ENCODE measurements around the gene CDK14. TPM values are rescaled to one million over a fixed set of nuclear protein-coding genes. Genes with fewer than 3 reads are reported as not detected.

Gene CDK14
- total and polyA plus RNA-seq, 2 donors (not counting 3 experiments of a cell fraction or from before 2014, with no cell fraction given), result 5.5 to 34.2 TPM

GRCh38 chr7:91112902-91113341 is 516.8 kb downstream of the CDK14 start:
- H3K79me2 ChIP-seq (ENCODE audit: control insufficient read depth, insufficient read depth, low read length), result no peaks in the 10 kb centered on the region
- POLR2A ChIA-PET, result no interaction called here
- H3K27me3 ChIP-seq (ENCODE audit: control insufficient read depth in 2 of 2, insufficient read depth in 2 of 2, low read length in 2 of 2), result no peaks in the 10 kb centered on the region
- H3K36me3 ChIP-seq (ENCODE audit: control insufficient read depth in 2 of 2, extremely low read depth in 1 of 2, insufficient read depth in 2 of 2, low read length in 2 of 2), result no peaks in the 10 kb centered on the region
- H3K27ac ChIP-seq (ENCODE audit: insufficient read depth, low read depth, low read length), result no peak overlapping the region
- no peak for FAIRE-seq
- TF ChIP-seq POLR2A (IDR thresholded peaks at IDR 0.05; ENCODE audit: low read depth, low read length) (no peak), MYC (IDR thresholded peaks at IDR 0.05; ENCODE audit: low read depth, low read length) (no peak), CTCF (IDR thresholded peaks at IDR 0.05; ENCODE audit: extremely low read depth in 1 of 2, insufficient read depth in 1 of 2, low read depth in 1 of 2, low read length in 2 of 2) (no peak), GATA2 (IDR thresholded peaks at IDR 0.05; ENCODE audit: insufficient read depth, insufficient read length, low read depth, low read length) (no peak), POLR2AphosphoS5 (IDR thresholded peaks at IDR 0.05; ENCODE audit: insufficient read depth, low read depth, low read length) (no peak), JUN (IDR thresholded peaks at IDR 0.05; ENCODE audit: borderline replicate concordance, insufficient read depth, insufficient read length, low read depth) (no peak), FOS (IDR thresholded peaks at IDR 0.05; ENCODE audit: borderline replicate concordance, insufficient read depth, low read length) (no peak), MAX (IDR thresholded peaks at IDR 0.05; ENCODE audit: insufficient read depth, insufficient read length) (no peak), EZH2 (IDR thresholded peaks at IDR 0.05; ENCODE audit: borderline replicate concordance, low read depth, low read length, severe bottlenecking) (no peak)
- H3K9me3 ChIP-seq (replicated peaks; ENCODE audit: control insufficient read depth, insufficient read depth, low read length), result no peaks in the 10 kb centered on the region
- no peak overlapping the region for H3K4me2 ChIP-seq (ENCODE audit: insufficient read depth, low read length)
- no peaks in the 10 kb centered on the region for H4K20me1 ChIP-seq (replicated peaks; ENCODE audit: control insufficient read depth, extremely low read depth, insufficient read depth, low read length)
- H3K9ac ChIP-seq (replicated peaks; ENCODE audit: extremely low read depth, insufficient read depth, low read length), result no peak overlapping the region
- H2AFZ ChIP-seq (ENCODE audit: low read depth, low read length), result no peak overlapping the region
- no TSS peak for BruUV-seq (replicated peaks)
- H3K9me1 ChIP-seq (replicated peaks; ENCODE audit: control insufficient read depth, extremely low read depth, insufficient read depth, low read length), result no peaks in the 10 kb centered on the region
- no peak for DNase-seq (ENCODE audit: low read depth, low spot score)
- dilution Hi-C loops (cut with MboI; ENCODE audit: extremely low pct_ligation_motif_present, low sequenced_read_pairs) (no loop called here), intact Hi-C loops (cut with micrococcal nuclease) (no loop called here)
- no peak overlapping the region for H3K4me3 ChIP-seq (replicated peaks in 1 of 3; ENCODE audit: insufficient read depth in 1 of 3, low read depth in 1 of 3, low read length in 3 of 3)
- H3K4me1 ChIP-seq (ENCODE audit: control insufficient read depth, extremely low read depth, insufficient read depth, low read length), result no peaks in the 10 kb centered on the region
- CTCF ChIA-PET, result no interaction called here
